Measurements from ENCODE around the gene NGFR.

The NGFR gene

DNA sequence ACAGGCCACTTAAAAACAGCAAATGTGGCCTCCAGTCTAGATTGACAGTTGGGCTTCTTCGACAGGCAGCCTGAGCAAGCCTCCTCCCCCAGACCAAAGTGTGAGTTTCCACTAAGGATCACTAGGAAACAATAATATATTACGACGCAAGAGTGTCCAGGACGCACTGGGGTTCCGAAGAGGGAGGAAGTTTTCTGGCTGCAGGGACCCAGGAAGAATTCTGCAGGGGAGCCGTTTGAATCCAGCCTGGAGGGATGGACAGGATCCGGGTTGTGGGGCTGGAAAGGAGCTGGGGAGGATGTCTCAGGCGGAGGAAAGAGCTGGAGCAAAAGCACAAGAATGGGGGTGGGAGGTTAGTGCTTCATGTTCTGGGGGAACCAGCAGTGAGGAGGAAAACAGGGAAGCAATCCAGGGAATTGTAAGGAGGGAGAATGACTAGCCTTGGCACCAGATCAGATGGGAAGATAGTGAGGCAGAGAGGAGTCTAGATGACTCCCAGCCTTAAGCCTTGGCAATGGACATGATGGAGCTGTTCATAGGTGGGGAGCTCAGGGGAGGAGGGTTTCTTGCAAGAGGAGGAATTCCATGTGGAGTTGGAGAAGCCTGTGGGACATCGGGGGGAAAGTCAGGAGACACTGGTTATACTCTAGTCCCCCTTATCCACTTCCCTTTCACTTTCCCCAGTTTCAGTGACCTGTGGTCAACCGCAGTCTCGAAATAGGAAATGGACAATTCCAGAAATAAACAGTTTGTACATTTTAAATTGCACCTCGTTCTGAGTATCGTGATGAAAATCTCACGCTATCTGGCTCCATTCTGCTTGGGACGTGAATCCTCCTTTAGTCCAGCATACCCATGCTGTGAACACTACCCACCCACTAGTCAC is 26.6 kb downstream of the NGFR start:
- Histone ChIP-seq H3K27me3 (ENCODE audit: low read depth) (no peaks in the 10 kb centered on the region), H3K36me3 (replicated peaks) (no peaks in the 10 kb centered on the region), H3K4me3 (no peak overlapping the region), H3K4me1 (no peaks in the 10 kb centered on the region), H3K9me3 (no peaks in the 10 kb centered on the region)
- no peak for DNase-seq (ENCODE audit: low spot score in 2 of 2)
- in situ Hi-C loops (cut with MboI; ENCODE audit: low sequenced_read_pairs): no loop called here

DNA sequence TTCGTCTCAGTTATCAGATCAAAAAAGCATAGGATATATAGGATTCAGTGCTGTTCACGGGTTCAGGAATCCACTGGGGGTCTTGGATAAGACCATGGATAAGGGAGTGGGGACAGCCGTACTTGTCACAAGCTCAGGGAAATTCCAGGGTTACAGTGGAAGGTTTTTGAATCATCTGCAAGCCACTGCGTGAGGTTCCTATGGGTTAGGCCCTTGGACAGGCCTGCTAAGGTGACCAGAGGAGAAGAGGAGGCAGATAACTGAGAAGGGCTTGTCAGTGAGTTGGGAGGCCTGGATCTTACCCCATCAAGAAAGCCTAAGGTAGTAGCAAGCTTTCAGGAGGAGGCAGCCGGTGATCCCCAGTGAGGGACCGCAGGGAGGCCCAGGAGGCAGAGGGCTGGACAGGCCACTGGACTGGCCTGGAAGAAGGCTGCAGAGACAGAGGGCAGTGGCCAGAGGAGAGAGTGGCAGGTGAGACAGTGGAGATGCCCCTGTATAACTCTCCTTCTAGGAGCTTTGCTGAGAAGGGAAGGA is 27.3 kb downstream of the NGFR start:
- no peak for DNase-seq (ENCODE audit: low spot score in 2 of 2)
- in situ Hi-C loops (cut with MboI; ENCODE audit: low sequenced_read_pairs): no loop called here
- no peak overlapping the region for H3K4me3 ChIP-seq
- no peaks in the 10 kb centered on the region for H3K27me3 ChIP-seq (ENCODE audit: low read depth)
- no peaks in the 10 kb centered on the region for H3K4me1 ChIP-seq
- H3K9me3 ChIP-seq: no peaks in the 10 kb centered on the region
- H3K36me3 ChIP-seq (replicated peaks): no peaks in the 10 kb centered on the region

GRCh38 chr17:49523196-49523595 is 28.1 kb downstream of the NGFR start:
- Histone ChIP-seq H3K36me3 (replicated peaks) (no peaks in the 10 kb centered on the region), H3K4me1 (no peaks in the 10 kb centered on the region), H3K9me3 (no peaks in the 10 kb centered on the region), H3K4me3 (no peak overlapping the region), H3K27me3 (ENCODE audit: low read depth) (no peaks in the 10 kb centered on the region)
- in situ Hi-C loops (cut with MboI; ENCODE audit: low sequenced_read_pairs): no loop called here
- no peak for DNase-seq (ENCODE audit: low spot score in 2 of 2)

DNA sequence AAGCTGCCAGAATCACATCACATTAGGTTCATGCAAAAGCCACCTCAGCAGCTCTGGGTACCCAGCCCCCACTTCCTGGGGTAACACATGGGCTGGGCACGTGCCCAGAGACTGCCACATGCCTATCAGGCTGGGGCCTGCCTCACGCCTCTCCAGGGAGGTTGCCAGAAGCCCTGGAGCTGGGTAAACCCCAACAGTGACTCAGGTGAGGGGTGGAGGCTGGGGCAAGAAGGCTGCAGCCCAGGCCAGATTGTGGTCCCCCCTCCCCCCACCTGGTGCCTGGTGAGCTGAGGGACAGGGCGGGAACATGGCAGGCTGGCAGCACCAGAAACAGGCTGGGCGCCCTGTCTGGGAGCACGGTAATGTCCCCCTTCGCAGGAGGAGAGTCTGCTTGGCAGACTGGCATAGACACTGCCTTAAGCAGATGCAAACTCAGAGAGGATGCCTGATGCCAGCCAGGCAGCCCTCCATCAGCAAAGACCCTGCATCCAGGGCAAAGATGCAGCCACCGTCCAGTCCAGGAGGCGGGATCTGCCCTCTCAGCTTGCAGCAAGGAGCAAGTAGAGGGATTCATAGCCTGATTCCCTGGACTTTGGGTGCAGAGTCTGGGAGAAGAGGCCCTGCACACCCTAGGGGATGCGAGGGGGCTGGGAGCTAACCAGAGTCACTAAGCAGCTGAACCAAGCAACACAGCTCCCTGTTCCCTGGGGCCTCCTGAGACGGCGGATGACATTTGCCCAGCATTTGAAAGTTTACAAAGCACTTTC is 28.8 kb downstream of the NGFR start:
- H3K4me3 ChIP-seq: no peak overlapping the region
- no peaks in the 10 kb centered on the region for H3K9me3 ChIP-seq
- H3K4me1 ChIP-seq: no peaks in the 10 kb centered on the region
- H3K36me3 ChIP-seq (replicated peaks): no peaks in the 10 kb centered on the region
- H3K27me3 ChIP-seq (ENCODE audit: low read depth): no peaks in the 10 kb centered on the region
- in situ Hi-C loops (cut with MboI; ENCODE audit: low sequenced_read_pairs): no loop called here
- no peak for DNase-seq (ENCODE audit: low spot score in 2 of 2)

DNA sequence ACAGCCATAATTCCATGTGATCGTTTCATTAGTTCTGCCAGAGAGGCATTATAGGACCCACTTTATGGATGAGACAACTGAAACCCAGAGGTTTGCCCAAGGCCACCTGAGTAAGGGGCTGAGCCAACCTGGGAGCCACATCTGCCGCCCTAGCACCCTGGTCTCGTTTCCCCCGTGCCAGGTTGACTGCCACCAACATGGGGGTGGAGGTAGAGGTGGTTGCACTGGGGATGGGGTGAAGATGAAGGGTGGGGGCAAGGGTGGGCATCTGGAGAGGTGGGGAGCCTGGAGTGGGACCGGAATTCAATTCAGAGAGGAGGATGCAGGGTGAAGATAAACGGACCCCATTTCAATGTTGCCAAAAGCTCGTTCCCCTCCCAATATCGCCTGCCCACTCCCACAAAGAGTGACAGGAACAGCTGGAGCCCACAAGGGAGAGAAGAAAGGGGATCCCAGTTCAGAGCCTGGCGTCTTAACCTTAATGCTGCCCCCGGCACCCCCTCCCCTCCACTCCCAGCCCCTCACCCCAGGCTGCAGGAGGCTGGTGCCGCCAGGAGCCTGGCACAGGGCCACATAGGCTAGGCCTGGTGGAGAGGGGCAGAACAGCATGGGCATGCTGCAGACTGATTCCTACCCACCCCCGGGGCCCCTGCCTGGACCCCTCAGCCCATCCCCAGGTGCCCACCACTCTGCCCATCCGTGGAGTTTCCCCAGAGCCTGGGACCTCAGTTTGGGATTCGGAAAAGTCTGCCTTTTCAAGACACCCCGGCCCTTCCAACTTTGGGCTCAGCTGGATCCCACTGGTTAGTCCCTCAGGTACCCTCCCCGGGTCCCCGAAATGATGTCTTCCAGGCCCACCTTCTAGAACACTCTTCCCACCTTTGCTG is 29.6 kb downstream of the NGFR start:
- no peak overlapping the region for H3K4me3 ChIP-seq
- in situ Hi-C loops (cut with MboI; ENCODE audit: low sequenced_read_pairs): no loop called here
- DNase-seq (ENCODE audit: low spot score in 2 of 2): no peak
- H3K9me3 ChIP-seq: no peaks in the 10 kb centered on the region
- H3K36me3 ChIP-seq (replicated peaks): no peaks in the 10 kb centered on the region
- H3K4me1 ChIP-seq: no peaks in the 10 kb centered on the region
- H3K27me3 ChIP-seq (ENCODE audit: low read depth): no peaks in the 10 kb centered on the region

- Histone ChIP-seq H3K4me3 (no peak overlapping the region), H3K4me1 (no peaks in the 10 kb centered on the region), H3K36me3 (replicated peaks) (no peaks in the 10 kb centered on the region), H3K27me3 (ENCODE audit: low read depth) (no peaks in the 10 kb centered on the region), H3K9me3 (no peaks in the 10 kb centered on the region)
- DNase-seq (ENCODE audit: low spot score in 2 of 2): no peak
- in situ Hi-C loops (cut with MboI; ENCODE audit: low sequenced_read_pairs): no loop called here
Measured at GRCh38 chr17:49525831-49526741, 31.0 kb downstream of the NGFR start.

GRCh38 chr17:49527927-49528651 is 33.0 kb downstream of the NGFR start:
- H3K4me1 ChIP-seq: no peaks in the 10 kb centered on the region
- no peak for DNase-seq (ENCODE audit: low spot score in 2 of 2)
- no peaks in the 10 kb centered on the region for H3K36me3 ChIP-seq (replicated peaks)
- H3K4me3 ChIP-seq: no peak overlapping the region
- no peaks in the 10 kb centered on the region for H3K9me3 ChIP-seq
- in situ Hi-C loops (cut with MboI; ENCODE audit: low sequenced_read_pairs): no loop called here
- H3K27me3 ChIP-seq (ENCODE audit: low read depth): no peaks in the 10 kb centered on the region

DNA sequence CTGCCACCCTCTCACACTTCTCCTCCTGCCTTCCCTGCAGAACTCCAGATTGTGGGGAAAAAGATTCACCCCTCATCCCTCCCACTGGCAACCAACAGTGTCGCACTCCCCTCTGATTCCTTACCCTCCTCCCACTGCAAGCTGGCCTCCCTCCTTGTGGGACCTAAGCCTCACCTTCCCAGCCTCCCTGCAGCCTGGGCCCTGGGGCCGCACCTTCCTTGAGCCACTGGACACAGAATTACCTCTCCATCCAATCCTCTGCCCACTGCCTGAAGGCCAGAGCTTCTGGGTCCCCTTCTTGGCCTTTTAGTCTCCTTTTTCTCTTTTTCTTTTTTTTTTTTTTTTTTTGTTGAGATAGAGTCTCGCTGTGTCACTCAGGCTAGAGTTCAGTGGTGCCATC is 33.9 kb downstream of the NGFR start:
- no peak overlapping the region for H3K4me3 ChIP-seq
- in situ Hi-C loops (cut with MboI; ENCODE audit: low sequenced_read_pairs): no loop called here
- DNase-seq (ENCODE audit: low spot score in 2 of 2): no peak
- no peaks in the 10 kb centered on the region for H3K27me3 ChIP-seq (ENCODE audit: low read depth)
- H3K4me1 ChIP-seq: no peaks in the 10 kb centered on the region
- H3K36me3 ChIP-seq (replicated peaks): no peaks in the 10 kb centered on the region
- no peaks in the 10 kb centered on the region for H3K9me3 ChIP-seq

- Histone ChIP-seq H3K4me3 (no peak overlapping the region), H3K36me3 (replicated peaks) (no peaks in the 10 kb centered on the region), H3K4me1 (no peaks in the 10 kb centered on the region), H3K9me3 (no peaks in the 10 kb centered on the region), H3K27me3 (ENCODE audit: low read depth) (no peaks in the 10 kb centered on the region)
- in situ Hi-C loops (cut with MboI; ENCODE audit: low sequenced_read_pairs): no loop called here
- DNase-seq (ENCODE audit: low spot score in 2 of 2): no peak
Measured at GRCh38 chr17:49530118-49530517, 35.0 kb downstream of the NGFR start.

DNA sequence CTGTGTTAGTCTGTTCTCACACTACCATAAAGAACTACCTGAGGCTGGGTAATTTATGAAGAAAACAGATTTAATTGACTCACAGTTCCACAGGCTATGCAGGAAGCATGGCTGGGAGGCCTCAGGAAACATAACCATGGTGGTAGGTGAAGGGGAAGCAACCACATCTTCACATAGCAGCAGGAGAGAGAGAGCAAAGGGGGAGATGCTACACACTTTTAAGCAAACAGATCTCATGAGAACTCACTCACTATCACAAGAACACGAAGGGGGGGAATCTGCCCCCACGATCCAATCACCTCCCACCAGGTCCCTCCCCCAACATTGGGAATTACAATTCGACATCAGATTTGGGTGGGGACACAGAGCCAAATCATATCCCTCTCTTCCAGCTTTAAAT is 48.8 kb downstream of the NGFR start:
- no peak for DNase-seq (ENCODE audit: low spot score in 2 of 2)
- Histone ChIP-seq H3K4me1 (peaks cover 3% of the 10 kb centered on the region), H3K4me3 (no peak overlapping the region), H3K9me3 (no peaks in the 10 kb centered on the region; the same call in none of the 2 replicates), H3K27me3 (ENCODE audit: low read depth) (peaks cover 4% of the 10 kb centered on the region; the same call in 1 of the 2 replicates), H3K36me3 (replicated peaks) (no peaks in the 10 kb centered on the region)
- in situ Hi-C loops (cut with MboI; ENCODE audit: low sequenced_read_pairs): no loop called here

GRCh38 chr17:49545007-49545660 is 50.0 kb downstream of the NGFR start:
- H3K36me3 ChIP-seq (replicated peaks): no peaks in the 10 kb centered on the region
- H3K4me1 ChIP-seq: peaks cover 3% of the 10 kb centered on the region
- H3K27me3 ChIP-seq (ENCODE audit: low read depth): peaks cover 4% of the 10 kb centered on the region; the same call in 1 of the 2 replicates
- no peak for DNase-seq (ENCODE audit: low spot score in 2 of 2)
- no peak overlapping the region for H3K4me3 ChIP-seq
- in situ Hi-C loops (cut with MboI; ENCODE audit: low sequenced_read_pairs): no loop called here
- H3K9me3 ChIP-seq: no peaks in the 10 kb centered on the region; the same call in none of the 2 replicates

Data from HAP-1 (cell line).